ENCODE results near the gene DLD. TPM values are rescaled to one million over a fixed set of nuclear protein-coding genes. Genes with fewer than 3 reads are reported as not detected.

Gene DLD
- total and polyA plus RNA-seq, 9 of the 15 experiments (the other 6 are each of a cell fraction or from before 2014, with no cell fraction given), result 130 to 639 (median 247) TPM

- ChIA-PET POLR2A (interaction anchor here (1.3 to 2.0 kb wide), 2 partner anchors 9 to 10 kb away, joined by 5 to 9 read pairs; no protein-coding TSS in a partner anchor), CTCF (ENCODE audit: low intra/inter-chr PET ratio) (interaction anchor here (0.6 kb wide), 1 partner anchor 159 kb away, joined by 4 read pairs; no protein-coding TSS in a partner anchor)
- peaks cover 96% of the 10 kb centered on the region for H3K36me3 ChIP-seq (ENCODE audit: control insufficient read depth, insufficient read depth, low read length)
- FAIRE-seq (no peak), DNase-seq (ENCODE audit: extremely low read depth in 1 of 4, low spot score in 3 of 4) (no peak), ATAC-seq (no peak)
- BruUV-seq (replicated peaks), result no TSS peak
- no peaks in the 10 kb centered on the region for H3K9me1 ChIP-seq (ENCODE audit: control insufficient read depth, insufficient read depth, low read length)
- no peaks in the 10 kb centered on the region for H3K9me3 ChIP-seq (replicated peaks; ENCODE audit: control insufficient read depth, insufficient read depth, low read depth, low read length)
- H2AFZ ChIP-seq (ENCODE audit: low read depth, low read length), result no peak overlapping the region
- peaks cover 36% of the 10 kb centered on the region for H3K79me2 ChIP-seq (ENCODE audit: control insufficient read depth, insufficient read depth, low read length)
- in situ Hi-C loops (cut with MboI) (no loop called here), intact Hi-C loops (cut with micrococcal nuclease) (no loop called here)
- no peak overlapping the region for H3K4me3 ChIP-seq
- no peaks in the 10 kb centered on the region for H3K4me1 ChIP-seq (replicated peaks in 1 of 2; ENCODE audit: control insufficient read depth in 2 of 2, insufficient read depth in 2 of 2, low read length in 2 of 2)
- H3K4me2 ChIP-seq (ENCODE audit: insufficient read depth, low read length), result no peak overlapping the region
- no peaks in the 10 kb centered on the region for H3K27me3 ChIP-seq (ENCODE audit: control insufficient read depth in 2 of 2, insufficient read depth in 2 of 2, low read length in 2 of 2)
- 100% methylated on average over 1 of the region's 1 CpG for WGBS (ENCODE audit: insufficient coverage, low coverage, missing lambda C conversion rate)
- no peak overlapping the region for H3K27ac ChIP-seq (ENCODE audit: extremely low read depth, low read depth, low read length)
- H3K9ac ChIP-seq (ENCODE audit: insufficient read depth in 1 of 2, low read depth in 2 of 2, low read length in 2 of 2), result no peak overlapping the region
- H4K20me1 ChIP-seq (replicated peaks; ENCODE audit: control insufficient read depth, insufficient read depth, low read length), result no peaks in the 10 kb centered on the region
- TF ChIP-seq BDP1 (IDR thresholded peaks at IDR 0.05; ENCODE audit: insufficient read depth, insufficient read length) (no peak), XRCC3 (IDR thresholded peaks at IDR 0.05) (no peak), ZBTB40 (IDR thresholded peaks at IDR 0.05) (no peak), ZBTB40 (CRISPR knock-in tag; IDR thresholded peaks at IDR 0.05) (no peak), UBTF (IDR thresholded peaks at IDR 0.05; ENCODE audit: borderline replicate concordance in 1 of 2, low read depth in 2 of 2, low read length in 2 of 2) (no peak)
- TF ChIP-seq, protein P1, sequence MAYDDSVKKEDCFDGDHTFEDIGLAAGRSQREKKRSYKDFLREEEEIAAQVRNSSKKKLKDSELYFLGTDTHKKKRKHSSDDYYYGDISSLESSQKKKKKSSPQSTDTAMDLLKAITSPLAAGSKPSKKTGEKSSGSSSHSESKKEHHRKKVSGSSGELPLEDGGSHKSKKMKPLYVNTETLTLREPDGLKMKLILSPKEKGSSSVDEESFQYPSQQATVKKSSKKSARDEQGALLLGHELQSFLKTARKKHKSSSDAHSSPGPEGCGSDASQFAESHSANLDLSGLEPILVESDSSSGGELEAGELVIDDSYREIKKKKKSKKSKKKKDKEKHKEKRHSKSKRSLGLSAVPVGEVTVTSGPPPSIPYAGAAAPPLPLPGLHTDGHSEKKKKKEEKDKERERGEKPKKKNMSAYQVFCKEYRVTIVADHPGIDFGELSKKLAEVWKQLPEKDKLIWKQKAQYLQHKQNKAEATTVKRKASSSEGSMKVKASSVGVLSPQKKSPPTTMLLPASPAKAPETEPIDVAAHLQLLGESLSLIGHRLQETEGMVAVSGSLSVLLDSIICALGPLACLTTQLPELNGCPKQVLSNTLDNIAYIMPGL (CRISPR knock-in tag; IDR thresholded peaks at IDR 0.05), result no peak
- TF ChIP-seq, protein P2, sequence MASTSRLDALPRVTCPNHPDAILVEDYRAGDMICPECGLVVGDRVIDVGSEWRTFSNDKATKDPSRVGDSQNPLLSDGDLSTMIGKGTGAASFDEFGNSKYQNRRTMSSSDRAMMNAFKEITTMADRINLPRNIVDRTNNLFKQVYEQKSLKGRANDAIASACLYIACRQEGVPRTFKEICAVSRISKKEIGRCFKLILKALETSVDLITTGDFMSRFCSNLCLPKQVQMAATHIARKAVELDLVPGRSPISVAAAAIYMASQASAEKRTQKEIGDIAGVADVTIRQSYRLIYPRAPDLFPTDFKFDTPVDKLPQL (IDR thresholded peaks at IDR 0.05; ENCODE audit: extremely low read depth, insufficient read length), result no peak
Observed at GRCh38 chr7:107909445-107909844, 18.5 kb downstream of the DLD start.
